K562 (cell line): ENCODE results near the gene CHRNB4. TPM values are rescaled to one million over a fixed set of nuclear protein-coding genes. Genes with fewer than 3 reads are reported as not detected.

Source experiments
- ATAC-seq: fragments of 200-7000 bp; cut with Tn5 transposase; 3 replicates; pipeline ENCODE4 v1.9.1; 2020; ENCODE audit warnings: moderate library complexity
- BruUV-seq: library from RNA; stranded (reverse); fragments of 400-500 nt; replicated peaks from 2 replicates; lab custom pipeline; 2021; lab: Mats Ljungman, UMichigan
- CTCF ChIA-PET: fragments of 300-600 bp; formaldehyde crosslinking; extraction: SDS; loops from one replicate; lab custom pipeline; 2021; ENCODE audit warnings: low intra/inter-chr PET ratio; lab: Yijun Ruan, JAX
- POLR2A ChIA-PET: fragments of 300-600, 350-650 bp; sonication (Branson Sonifier 250); formaldehyde crosslinking; extraction: SDS; loops from one replicate; lab custom pipeline; 2021; ENCODE audit warnings: antibody characterized with exemption, inconsistent platforms; lab: Yijun Ruan, JAX
- DNase-seq, 4 experiments: peaks; one replicate each; pipeline versions ENCODE4 v3.0.0 to v3.0.0-alpha.2; 2011 to 2018; ENCODE audit warnings: low spot score in 3 of 4, mixed read lengths in 3 of 4; ENCODE audit errors: extremely low read depth in 1 of 4
- FAIRE-seq: peaks from 2 replicates; lab custom pipeline; 2011; peaks lifted over from hg19 to GRCh38; lab: Jason Lieb, UNC
- H2AFZ ChIP-seq: 2 replicates; pipeline ENCODE4 v1.6.0; 2011; ENCODE audit warnings: low read depth, low read length, control low read depth, inconsistent platforms
- H3K27ac ChIP-seq: fragments of 200-600 bp; 3 replicates; pipeline ENCODE4 v1.8.0; 2011; ENCODE audit warnings: low read depth, mild to moderate bottlenecking, control low read depth, inconsistent platforms, low read length, moderate library complexity, mixed read lengths; ENCODE audit errors: extremely low read depth
- H3K27me3 ChIP-seq, 2 experiments: fragments of 300-600 bp in 1 of 2; 2 replicates in 1 of 2; 3 replicates in 1 of 2; pipeline versions ENCODE4 v1.6.0 to v1.8.0; 2011; ENCODE audit warnings: inconsistent platforms in 2 of 2, low read length in 2 of 2, mild to moderate bottlenecking in 1 of 2, mixed read lengths in 1 of 2, moderate library complexity in 1 of 2; ENCODE audit not compliant: control insufficient read depth in 2 of 2, insufficient read depth in 2 of 2
- H3K36me3 ChIP-seq: fragments of 300-600 bp; 3 replicates; pipeline ENCODE4 v1.8.0; 2011; ENCODE audit warnings: mild to moderate bottlenecking, low read length, inconsistent platforms; ENCODE audit not compliant: control insufficient read depth, insufficient read depth
- H3K4me1 ChIP-seq, 2 experiments: fragments of 200-600 bp in 1 of 2; replicated peaks in 1 of 2; 2 replicates in 1 of 2; 3 replicates in 1 of 2; pipeline versions ENCODE4 v1.5.1 to v1.8.0; 2011; ENCODE audit warnings: inconsistent platforms in 2 of 2, low read length in 2 of 2, mild to moderate bottlenecking in 1 of 2, mixed read lengths in 1 of 2, moderate library complexity in 1 of 2; ENCODE audit not compliant: control insufficient read depth in 2 of 2, insufficient read depth in 2 of 2
- H3K4me2 ChIP-seq: 2 replicates; pipeline ENCODE4 v1.6.1; 2011; ENCODE audit warnings: low read length, control low read depth, inconsistent platforms, mixed read lengths; ENCODE audit not compliant: insufficient read depth
- H3K4me3 ChIP-seq: fragments of 200-600 bp; sonication (generic), shearing (Covaris generic); 2 replicates; pipeline ENCODE4 v1.5.1; 2016; ENCODE audit warnings: control low read depth, inconsistent platforms
- H3K79me2 ChIP-seq: fragments of 200-600 bp; 3 replicates; pipeline ENCODE4 v1.8.0; 2011; ENCODE audit warnings: low read length, inconsistent platforms; ENCODE audit not compliant: control insufficient read depth, insufficient read depth
- H3K9ac ChIP-seq, 2 experiments: 2 replicates each; pipeline versions ENCODE4 v1.6.0 to v1.6.1; 2011; ENCODE audit warnings: low read depth in 2 of 2, low read length in 2 of 2, control low read depth in 1 of 2, inconsistent platforms in 1 of 2, mild to moderate bottlenecking in 1 of 2, mixed read lengths in 1 of 2; ENCODE audit not compliant: insufficient read depth in 1 of 2
- H3K9me1 ChIP-seq: one replicate; pipeline ENCODE4 v1.6.0; 2011; ENCODE audit warnings: inconsistent platforms, mild to moderate bottlenecking, low read length, moderate library complexity; ENCODE audit not compliant: control insufficient read depth, insufficient read depth
- H3K9me3 ChIP-seq: replicated peaks from 2 replicates; pipeline ENCODE4 v1.5.1; 2011; ENCODE audit warnings: low read depth, low read length, inconsistent platforms; ENCODE audit not compliant: control insufficient read depth, insufficient read depth
- H4K20me1 ChIP-seq: replicated peaks from 2 replicates; pipeline ENCODE4 v1.6.1; 2011; ENCODE audit warnings: low read length, inconsistent platforms, mixed read lengths; ENCODE audit not compliant: control insufficient read depth, insufficient read depth
- CBFA2T2 ChIP-seq: fragments of 450-650 bp; conservative IDR thresholded peaks from 2 replicates; pipeline ENCODE4 v1.6.1; 2017; ENCODE audit warnings: mild to moderate bottlenecking
- CCNT2 ChIP-seq: IDR thresholded peaks from 2 replicates; pipeline ENCODE4 v1.6.1; 2011; ENCODE audit warnings: borderline replicate concordance, low read depth, mild to moderate bottlenecking, moderate library complexity, mixed read lengths, low read length; ENCODE audit not compliant: insufficient read length; ENCODE audit errors: extremely low read depth
- CEBPB ChIP-seq: fragments of 450-650 bp; IDR thresholded peaks from 2 replicates; pipeline ENCODE4 v1.6.1; 2016; ENCODE audit warnings: missing genetic modification characterization, missing compliant biosample characterization
- KHSRP ChIP-seq: fragments of 450-650 bp; IDR thresholded peaks from 2 replicates; pipeline ENCODE4 v1.6.1; 2017
- MEF2D ChIP-seq: conservative IDR thresholded peaks from 2 replicates; pipeline ENCODE4 v1.6.1; 2016; ENCODE audit warnings: low read depth, missing genetic modification characterization, missing compliant biosample characterization
- PHF20 ChIP-seq: fragments of 450-650 bp; IDR thresholded peaks from 2 replicates; pipeline ENCODE4 v1.6.1; 2018; ENCODE audit not compliant: partially characterized antibody
- PHF21A ChIP-seq: fragments of 450-650 bp; IDR thresholded peaks from 2 replicates; pipeline ENCODE4 v1.6.1; 2017; ENCODE audit warnings: low read depth, borderline replicate concordance
- PTBP1 ChIP-seq: fragments of 200-400 bp; formaldehyde crosslinking; IDR thresholded peaks from 2 replicates; pipeline ENCODE4 v1.6.1; 2017; ENCODE audit warnings: low read depth, low read length
- ZNF507 ChIP-seq: conservative IDR thresholded peaks from 2 replicates; pipeline ENCODE4 v1.6.1; 2017; ENCODE audit warnings: missing genetic modification characterization, missing compliant biosample characterization
- ZNF592 ChIP-seq: fragments of 450-650 bp; IDR thresholded peaks from 2 replicates; pipeline ENCODE4 v1.6.1; 2017; ENCODE audit warnings: antibody characterized with exemption, mild to moderate bottlenecking
- WGBS: fragments of 100-300 bp; shearing (Covaris generic); methylation state at CpG from one replicate; pipeline ENCODE4 v1.1.6; 2016; ENCODE audit warnings: low coverage, mixed read lengths; ENCODE audit not compliant: insufficient coverage; ENCODE audit errors: missing lambda C conversion rate; 5-methylcytosine and 5-hydroxymethylcytosine counted together
- in situ Hi-C: fragments of 300-500 bp; cut with MboI; formaldehyde crosslinking; loops from 4 replicates; pipeline ENCODE4 v1.15.0; 2018; ENCODE audit warnings: inconsistent platforms, mixed read lengths
- intact Hi-C: fragments of 100-400 bp; cut with micrococcal nuclease; formaldehyde crosslinking; loops from 2 replicates; pipeline ENCODE4 v1.14.2; 2022
- polyA plus RNA-seq, 8 experiments: library from polyadenylated mRNA; depleted of rRNA in 4 of 8; stranded (reverse) in 5 of 8; unstranded in 3 of 8; fragments of >200 nt; fragmentation: Nextera tagmentation in 2 of 8; fragmentation: Illumina TruSeq in 1 of 8; extraction: Ambion mirVana in 2 of 8; extraction: Trizol in 1 of 8; gene quantifications; 2 replicates each; pipeline versions ENCODE4 v1.2.1 to v1.2.3, GENCODE V29; 2011 to 2014; ENCODE audit warnings: inconsistent platforms in 1 of 8, missing spikeins in 1 of 8
- total RNA-seq, 7 experiments: library from RNA; depleted of rRNA in 6 of 7; stranded (reverse); fragments of >200 nt in 6 of 7; fragmentation: Illumina TruSeq in 2 of 7; extraction: Trizol in 2 of 7; gene quantifications; 2 replicates each; pipeline versions ENCODE4 v1.2.1 to v1.2.3, GENCODE V29; 2011 to 2021; ENCODE audit warnings: low replicate concordance in 1 of 7

The CHRNB4 gene
- total and polyA plus RNA-seq, 9 of the 15 experiments (the other 6 are each of a cell fraction or from before 2014, with no cell fraction given), result 0.08 to 0.18 TPM; not detected in 7

- BruUV-seq, result no TSS peak
- Histone ChIP-seq H3K79me2 (no peaks in the 10 kb centered on the region), H3K4me3 (no peak overlapping the region), H3K4me2 (no peak overlapping the region), H3K9me1 (no peaks in the 10 kb centered on the region), H4K20me1 (no peaks in the 10 kb centered on the region), H2AFZ (no peak overlapping the region), H3K4me1 (no peaks in the 10 kb centered on the region; a peak in 2 of 5 replicates), H3K27ac (no peak overlapping the region), H3K9ac (no peak overlapping the region), H3K36me3 (no peaks in the 10 kb centered on the region), H3K27me3 (peaks cover 2 to 21% of the 10 kb centered on the region in 2 experiments), H3K9me3 (no peaks in the 10 kb centered on the region)
- in situ Hi-C loops, result no loop called here
- ATAC-seq (no peak), FAIRE-seq (no peak), DNase-seq (no peak)
- ChIA-PET CTCF (no interaction called here), POLR2A (interaction anchor here (0.5 kb wide), 1 partner anchor 15 kb away, joined by 3 read pairs; no protein-coding TSS in a partner anchor)
- TF ChIP-seq ZNF507 (tag) (no peak), CBFA2T2 (no peak), CEBPB (tag) (no peak), PHF21A (no peak), MEF2D (tag) (no peak), PHF20 (no peak), CCNT2 (no peak), ZNF592 (no peak), KHSRP (no peak), PTBP1 (no peak)
- 7% methylated on average over 3 of the region's 3 CpGs for WGBS
- intact Hi-C loops, result no loop called here
These were observed 33.0 kb upstream of the CHRNB4 start for GRCh38 chr15:78673917-78674444.
